ENCODE measurements around the gene LRP1.

- TF ChIP-seq PATZ1 (CRISPR knock-in tag; IDR thresholded peaks at IDR 0.05; ENCODE audit: borderline replicate concordance) (no peak), SNAI2 (CRISPR knock-in tag; IDR thresholded peaks at IDR 0.05) (no peak)
These were observed 66.0 kb downstream of the LRP1 start for GRCh38 chr12:57194253-57194652.
